K562 (cell line): Measurements from ENCODE around the gene ACTL8.

ENCODE experiments used
- CC2D1A ChIP-seq: fragments of 450-650 bp; IDR thresholded peaks from 2 replicates; pipeline ENCODE4 v1.6.1; 2017; ENCODE audit warnings: mild to moderate bottlenecking
- CEBPG ChIP-seq, 3 experiments: fragments of 200-800 bp in 1 of 3; sonication (Bioruptor generic) in 1 of 3; sonication (generic) in 1 of 3; formaldehyde crosslinking in 1 of 3; IDR thresholded peaks in 2 of 3; conservative IDR thresholded peaks in 1 of 3; 2 replicates each; pipeline versions ENCODE4 v1.6.1 to v1.8.0; 2016 to 2022; ENCODE audit warnings: missing compliant biosample characterization in 2 of 3, missing genetic modification characterization in 2 of 3, mild to moderate bottlenecking in 1 of 3, missing genetic modification reagents in 1 of 3
- CHD2 ChIP-seq: IDR thresholded peaks from 2 replicates; pipeline ENCODE4 v1.6.1; 2011; ENCODE audit warnings: low read depth, low read length
- EZH2 ChIP-seq: IDR thresholded peaks from 2 replicates; pipeline ENCODE4 v1.6.1; 2012; ENCODE audit warnings: low read depth, mild to moderate bottlenecking, inconsistent platforms, low read length, borderline replicate concordance
- HSF4 ChIP-seq: fragments of 250-450 bp; sonication (Bioruptor Pico); IDR thresholded peaks from 2 replicates; pipeline ENCODE4 v2.1.2; 2022; ENCODE audit warnings: mild to moderate bottlenecking, moderate library complexity, borderline replicate concordance
- IRF2 ChIP-seq: sonication (generic); formaldehyde crosslinking; IDR thresholded peaks from 2 replicates; pipeline ENCODE4 v1.8.1; 2022; ENCODE audit warnings: mild to moderate bottlenecking, missing genetic modification reagents
- KDM1A ChIP-seq, 2 experiments: fragments of 450-650 bp; IDR thresholded peaks; 2 replicates each; pipeline ENCODE4 v1.6.1; 2016; ENCODE audit warnings: mild to moderate bottlenecking in 2 of 2
- POLR2A ChIP-seq: fragments of 450-650 bp; conservative IDR thresholded peaks from 2 replicates; pipeline ENCODE4 v1.6.1; 2016
- SMARCA4 ChIP-seq: fragments of 450-650 bp; IDR thresholded peaks from 2 replicates; pipeline ENCODE4 v1.6.1; 2016
- TAF1 ChIP-seq: IDR thresholded peaks from 2 replicates; pipeline ENCODE4 v1.6.1; 2011; ENCODE audit warnings: mild to moderate bottlenecking, low read length, moderate library complexity; ENCODE audit not compliant: insufficient read depth, control insufficient read depth, severe bottlenecking; ENCODE audit errors: extremely low read depth
- TF ChIP-seq, protein P1 (sequence below): IDR thresholded peaks from 2 replicates; pipeline ENCODE4 v1.6.1; 2011; ENCODE audit warnings: borderline replicate concordance, low read depth, mild to moderate bottlenecking, moderate library complexity, low read length; ENCODE audit not compliant: insufficient read depth, poor library complexity, severe bottlenecking
- TF ChIP-seq, protein P2 (sequence below), 3 experiments: IDR thresholded peaks in 2 of 3; conservative IDR thresholded peaks in 1 of 3; 2 replicates each; pipeline ENCODE4 v1.5.1; 2011 to 2012; ENCODE audit warnings: low read length in 3 of 3, mild to moderate bottlenecking in 3 of 3, control low read depth in 2 of 3, improper control_type of control experiment in 1 of 3, inconsistent platforms in 1 of 3, low read depth in 1 of 3, mixed read lengths in 1 of 3, moderate library complexity in 1 of 3; ENCODE audit not compliant: insufficient read depth in 2 of 3
- TF ChIP-seq, protein P3 (sequence below): sonication (generic); formaldehyde crosslinking; IDR thresholded peaks from 2 replicates; pipeline ENCODE4 v1.9.0; 2022; ENCODE audit warnings: mild to moderate bottlenecking, missing genetic modification reagents
- TF ChIP-seq, protein P4 (sequence below): fragments of 250-450 bp; sonication (Bioruptor Pico); IDR thresholded peaks from 2 replicates; pipeline ENCODE4 v1.8.0; 2022; ENCODE audit warnings: moderate library complexity, mild to moderate bottlenecking, inconsistent platforms

DNA sequence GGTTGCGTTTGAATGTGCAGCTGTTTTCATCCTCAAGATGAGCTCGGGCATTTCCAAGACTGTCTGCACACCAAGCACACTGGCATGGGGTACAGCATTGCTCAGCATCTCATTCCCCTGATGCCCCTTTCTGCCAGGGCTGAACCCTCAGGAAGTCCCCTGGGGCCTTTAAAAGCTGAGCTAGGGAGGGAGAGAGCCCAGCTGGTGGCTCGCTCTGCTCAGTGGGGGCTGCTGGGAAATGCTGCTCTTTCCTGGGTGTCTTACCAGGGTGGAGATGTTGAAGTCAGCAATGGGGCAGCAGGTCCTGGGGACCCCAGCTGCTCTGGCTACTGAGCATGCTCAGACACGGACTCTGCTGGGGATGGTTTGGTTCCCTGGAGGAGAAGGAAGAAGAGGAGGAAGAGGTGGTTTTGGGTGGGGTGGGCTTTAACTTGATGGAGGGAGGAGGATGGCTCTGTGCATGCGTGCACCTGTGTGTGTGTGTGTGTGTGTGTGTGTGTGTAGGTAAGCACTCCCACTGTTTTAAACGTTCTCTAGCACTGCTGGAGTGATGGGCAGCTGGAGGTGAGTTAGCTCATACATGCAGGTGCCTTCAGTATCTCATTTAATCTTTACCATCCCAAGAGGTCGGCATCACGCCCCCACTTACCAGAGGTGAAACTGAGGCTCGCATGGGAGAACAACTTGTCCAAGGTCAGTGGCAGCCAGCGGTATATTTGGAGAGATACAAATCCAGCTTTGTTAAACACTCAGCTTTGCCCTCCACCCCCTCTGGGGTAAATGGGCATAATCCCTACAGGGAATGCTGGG, 40.9 kb downstream of the ACTL8 start:
- TF ChIP-seq CEBPG (CRISPR knock-in tag; IDR thresholded peaks at IDR 0.05), result no peak
- TF ChIP-seq CEBPG (tag; conservative IDR thresholded peaks at IDR 0.05 in 1 of 2, IDR thresholded peaks at IDR 0.05 in 1 of 2), result no peak
- TF ChIP-seq, protein P1, sequence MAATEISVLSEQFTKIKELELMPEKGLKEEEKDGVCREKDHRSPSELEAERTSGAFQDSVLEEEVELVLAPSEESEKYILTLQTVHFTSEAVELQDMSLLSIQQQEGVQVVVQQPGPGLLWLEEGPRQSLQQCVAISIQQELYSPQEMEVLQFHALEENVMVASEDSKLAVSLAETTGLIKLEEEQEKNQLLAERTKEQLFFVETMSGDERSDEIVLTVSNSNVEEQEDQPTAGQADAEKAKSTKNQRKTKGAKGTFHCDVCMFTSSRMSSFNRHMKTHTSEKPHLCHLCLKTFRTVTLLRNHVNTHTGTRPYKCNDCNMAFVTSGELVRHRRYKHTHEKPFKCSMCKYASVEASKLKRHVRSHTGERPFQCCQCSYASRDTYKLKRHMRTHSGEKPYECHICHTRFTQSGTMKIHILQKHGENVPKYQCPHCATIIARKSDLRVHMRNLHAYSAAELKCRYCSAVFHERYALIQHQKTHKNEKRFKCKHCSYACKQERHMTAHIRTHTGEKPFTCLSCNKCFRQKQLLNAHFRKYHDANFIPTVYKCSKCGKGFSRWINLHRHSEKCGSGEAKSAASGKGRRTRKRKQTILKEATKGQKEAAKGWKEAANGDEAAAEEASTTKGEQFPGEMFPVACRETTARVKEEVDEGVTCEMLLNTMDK, result no peak
- TF ChIP-seq, protein P2, sequence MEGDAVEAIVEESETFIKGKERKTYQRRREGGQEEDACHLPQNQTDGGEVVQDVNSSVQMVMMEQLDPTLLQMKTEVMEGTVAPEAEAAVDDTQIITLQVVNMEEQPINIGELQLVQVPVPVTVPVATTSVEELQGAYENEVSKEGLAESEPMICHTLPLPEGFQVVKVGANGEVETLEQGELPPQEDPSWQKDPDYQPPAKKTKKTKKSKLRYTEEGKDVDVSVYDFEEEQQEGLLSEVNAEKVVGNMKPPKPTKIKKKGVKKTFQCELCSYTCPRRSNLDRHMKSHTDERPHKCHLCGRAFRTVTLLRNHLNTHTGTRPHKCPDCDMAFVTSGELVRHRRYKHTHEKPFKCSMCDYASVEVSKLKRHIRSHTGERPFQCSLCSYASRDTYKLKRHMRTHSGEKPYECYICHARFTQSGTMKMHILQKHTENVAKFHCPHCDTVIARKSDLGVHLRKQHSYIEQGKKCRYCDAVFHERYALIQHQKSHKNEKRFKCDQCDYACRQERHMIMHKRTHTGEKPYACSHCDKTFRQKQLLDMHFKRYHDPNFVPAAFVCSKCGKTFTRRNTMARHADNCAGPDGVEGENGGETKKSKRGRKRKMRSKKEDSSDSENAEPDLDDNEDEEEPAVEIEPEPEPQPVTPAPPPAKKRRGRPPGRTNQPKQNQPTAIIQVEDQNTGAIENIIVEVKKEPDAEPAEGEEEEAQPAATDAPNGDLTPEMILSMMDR (IDR thresholded peaks at IDR 0.05 in 2 of 3, conservative IDR thresholded peaks at IDR 0.05 in 1 of 3; ENCODE audit: insufficient read depth in 2 of 3, low read depth in 1 of 3, low read length in 3 of 3), result no peak
- TF ChIP-seq, protein P3, sequence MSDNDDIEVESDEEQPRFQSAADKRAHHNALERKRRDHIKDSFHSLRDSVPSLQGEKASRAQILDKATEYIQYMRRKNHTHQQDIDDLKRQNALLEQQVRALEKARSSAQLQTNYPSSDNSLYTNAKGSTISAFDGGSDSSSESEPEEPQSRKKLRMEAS (CRISPR knock-in tag), result no peak
- no peak for TF ChIP-seq EZH2
- no peak for TF ChIP-seq SMARCA4
- TF ChIP-seq KDM1A (IDR thresholded peaks at IDR 0.05), result no peak
- no peak for TF ChIP-seq IRF2
- TF ChIP-seq CC2D1A, result no peak
- no peak for TF ChIP-seq POLR2A
- TF ChIP-seq, protein P4, sequence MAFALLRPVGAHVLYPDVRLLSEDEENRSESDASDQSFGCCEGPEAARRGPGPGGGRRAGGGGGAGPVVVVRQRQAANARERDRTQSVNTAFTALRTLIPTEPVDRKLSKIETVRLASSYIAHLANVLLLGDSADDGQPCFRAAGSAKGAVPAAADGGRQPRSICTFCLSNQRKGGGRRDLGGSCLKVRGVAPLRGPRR, result no peak
- TF ChIP-seq TAF1, result no peak
- TF ChIP-seq CHD2, result no peak
- no peak for TF ChIP-seq HSF4
